ENCODE data around the gene LRRC18. TPM values are rescaled to one million over a fixed set of nuclear protein-coding genes. Genes with fewer than 3 reads are reported as not detected.

The LRRC18 gene
- total and polyA plus RNA-seq, 10 of the 15 experiments (the other 5 are each of a cell fraction or from before 2014, with no cell fraction given): 0.16 to 0.47 (median 0.24) TPM; not detected in 6

DNA sequence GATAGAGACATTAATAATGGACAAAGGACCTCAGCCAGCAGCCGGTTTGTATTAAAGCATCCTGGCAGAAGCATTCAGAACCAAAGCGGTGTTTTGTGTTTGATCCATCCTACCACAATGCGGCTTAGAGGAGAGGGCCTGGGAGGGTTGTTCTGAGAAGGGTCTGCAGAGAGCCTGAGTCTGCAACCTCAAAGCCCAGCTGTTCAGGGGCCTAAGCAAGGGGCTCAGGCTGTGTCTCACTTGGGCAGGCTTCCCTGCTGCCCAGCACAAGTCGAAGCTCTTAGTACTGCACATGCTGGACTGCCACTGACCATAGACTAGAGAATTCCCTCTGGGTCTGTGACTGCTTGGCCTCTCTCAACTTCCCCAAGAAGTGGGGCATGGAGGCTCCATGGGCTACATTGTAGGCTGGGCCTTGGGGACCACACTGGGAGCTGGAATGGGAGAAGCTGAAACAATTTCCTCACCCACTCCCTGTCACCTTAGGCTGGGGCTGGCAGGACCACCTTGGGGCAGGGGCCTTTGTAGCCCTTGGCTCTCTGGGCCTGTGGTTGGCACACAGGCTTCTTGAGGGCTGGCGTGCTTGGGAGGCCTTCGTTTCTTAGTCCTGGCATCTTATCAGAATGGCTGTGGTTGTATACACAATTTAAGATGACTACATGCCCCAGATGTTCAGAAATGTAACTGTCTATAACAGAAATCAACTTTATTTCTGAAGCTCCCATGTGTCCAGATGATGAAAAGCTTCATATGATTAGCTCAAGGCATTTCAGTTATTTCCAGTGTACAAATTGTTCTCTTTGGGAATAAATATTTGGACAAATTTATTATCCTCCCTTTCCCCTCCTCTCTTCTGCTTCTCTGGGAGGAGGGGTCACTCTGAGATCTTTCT, 44.5 kb downstream of the LRRC18 start:
- BruUV-seq (replicated peaks): no TSS peak
- ChIA-PET CTCF (interaction anchor here (1.3 to 1.5 kb wide), 3 partner anchors 12 to 238 kb away, joined by 3 to 8 read pairs (median 3); no protein-coding TSS in a partner anchor), POLR2A (no interaction called here), SMC1A (ENCODE audit: uncharacterized antibody, unreplicated experiment) (no interaction called here), RAD21 (ENCODE audit: unreplicated experiment) (no interaction called here)
- no peaks in the 10 kb centered on the region for H4K20me1 ChIP-seq (ENCODE audit: control insufficient read depth, insufficient read depth)
- H3K79me2 ChIP-seq (ENCODE audit: control insufficient read depth, insufficient read depth, low read length): no peaks in the 10 kb centered on the region
- H3K27me3 ChIP-seq (replicated peaks in 1 of 2; ENCODE audit: control insufficient read depth in 2 of 2, insufficient read depth in 2 of 2, low read length in 1 of 2): no peaks in the 10 kb centered on the region
- in situ Hi-C loops (cut with MboI) (no loop called here), intact Hi-C loops (cut with micrococcal nuclease; ENCODE audit: unreplicated experiment) (no loop called here)
- no peak overlapping the region for H2AFZ ChIP-seq (ENCODE audit: control insufficient read depth, low read depth, low read length)
- no peak overlapping the region for H3K27ac ChIP-seq (ENCODE audit: control insufficient read depth, insufficient read depth)
- FAIRE-seq: no peak
- ATAC-seq: no peak
- TF ChIP-seq ZNF217 (IDR thresholded peaks at IDR 0.05): no peak
- no peak for TF ChIP-seq EED (IDR thresholded peaks at IDR 0.05; ENCODE audit: low read depth)
- no peak for TF ChIP-seq EP300 (IDR thresholded peaks at IDR 0.05; ENCODE audit: borderline replicate concordance in 1 of 2, control insufficient read depth in 1 of 2, low read depth in 2 of 2, low read length in 2 of 2)
- TF ChIP-seq CHD1 (IDR thresholded peaks at IDR 0.05; ENCODE audit: low read depth, low read length): no peak
- no peak for TF ChIP-seq GABPA (IDR thresholded peaks at IDR 0.05; ENCODE audit: low read depth)
- TF ChIP-seq SMAD1 (IDR thresholded peaks at IDR 0.05; ENCODE audit: low read depth, partially characterized antibody): no peak
- no peak for TF ChIP-seq KDM1A (IDR thresholded peaks at IDR 0.05; ENCODE audit: borderline replicate concordance)
- TF ChIP-seq REST (IDR thresholded peaks at IDR 0.05; ENCODE audit: low read depth, low read length): no peak
- TF ChIP-seq, protein P1, sequence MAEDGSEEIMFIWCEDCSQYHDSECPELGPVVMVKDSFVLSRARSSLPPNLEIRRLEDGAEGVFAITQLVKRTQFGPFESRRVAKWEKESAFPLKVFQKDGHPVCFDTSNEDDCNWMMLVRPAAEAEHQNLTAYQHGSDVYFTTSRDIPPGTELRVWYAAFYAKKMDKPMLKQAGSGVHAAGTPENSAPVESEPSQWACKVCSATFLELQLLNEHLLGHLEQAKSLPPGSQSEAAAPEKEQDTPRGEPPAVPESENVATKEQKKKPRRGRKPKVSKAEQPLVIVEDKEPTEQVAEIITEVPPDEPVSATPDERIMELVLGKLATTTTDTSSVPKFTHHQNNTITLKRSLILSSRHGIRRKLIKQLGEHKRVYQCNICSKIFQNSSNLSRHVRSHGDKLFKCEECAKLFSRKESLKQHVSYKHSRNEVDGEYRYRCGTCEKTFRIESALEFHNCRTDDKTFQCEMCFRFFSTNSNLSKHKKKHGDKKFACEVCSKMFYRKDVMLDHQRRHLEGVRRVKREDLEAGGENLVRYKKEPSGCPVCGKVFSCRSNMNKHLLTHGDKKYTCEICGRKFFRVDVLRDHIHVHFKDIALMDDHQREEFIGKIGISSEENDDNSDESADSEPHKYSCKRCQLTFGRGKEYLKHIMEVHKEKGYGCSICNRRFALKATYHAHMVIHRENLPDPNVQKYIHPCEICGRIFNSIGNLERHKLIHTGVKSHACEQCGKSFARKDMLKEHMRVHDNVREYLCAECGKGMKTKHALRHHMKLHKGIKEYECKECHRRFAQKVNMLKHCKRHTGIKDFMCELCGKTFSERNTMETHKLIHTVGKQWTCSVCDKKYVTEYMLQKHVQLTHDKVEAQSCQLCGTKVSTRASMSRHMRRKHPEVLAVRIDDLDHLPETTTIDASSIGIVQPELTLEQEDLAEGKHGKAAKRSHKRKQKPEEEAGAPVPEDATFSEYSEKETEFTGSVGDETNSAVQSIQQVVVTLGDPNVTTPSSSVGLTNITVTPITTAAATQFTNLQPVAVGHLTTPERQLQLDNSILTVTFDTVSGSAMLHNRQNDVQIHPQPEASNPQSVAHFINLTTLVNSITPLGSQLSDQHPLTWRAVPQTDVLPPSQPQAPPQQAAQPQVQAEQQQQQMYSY (CRISPR knock-in tag; IDR thresholded peaks at IDR 0.05): no peak
- no peak for TF ChIP-seq STAT3 (IDR thresholded peaks at IDR 0.05; ENCODE audit: low read depth, low read length)
- DNase-seq (ENCODE audit: low read depth, low spot score): no peak
- no peaks in the 10 kb centered on the region for H3K4me1 ChIP-seq (ENCODE audit: control insufficient read depth, insufficient read depth, low read length)
- no peak overlapping the region for H3K4me2 ChIP-seq (ENCODE audit: control insufficient read depth, insufficient read depth)
- WGBS (ENCODE audit: insufficient coverage, insufficient replicate concordance, low lambda C conversion rate, missing lambda C conversion rate): 96% methylated on average over 6 of the region's 6 CpGs
- no peaks in the 10 kb centered on the region for H3K9me3 ChIP-seq (replicated peaks; ENCODE audit: control insufficient read depth, insufficient read depth, low read length)
- H3K36me3 ChIP-seq (ENCODE audit: control insufficient read depth in 2 of 2, insufficient read depth in 2 of 2, low read length in 1 of 2): peaks cover 29 to 31% of the 10 kb centered on the region in 2 experiments
- no peak overlapping the region for H3K4me3 ChIP-seq
- no peak overlapping the region for H3K9ac ChIP-seq (ENCODE audit: control insufficient read depth, insufficient read depth, low read length)
